NCI-H1105 (cell line): ENCODE results near the gene ACYP1.

Source experiments
- DNase-seq: peaks from one replicate; lab custom pipeline; 2025; lab: John Stamatoyannopoulos, UW

Gene ACYP1

DNA sequence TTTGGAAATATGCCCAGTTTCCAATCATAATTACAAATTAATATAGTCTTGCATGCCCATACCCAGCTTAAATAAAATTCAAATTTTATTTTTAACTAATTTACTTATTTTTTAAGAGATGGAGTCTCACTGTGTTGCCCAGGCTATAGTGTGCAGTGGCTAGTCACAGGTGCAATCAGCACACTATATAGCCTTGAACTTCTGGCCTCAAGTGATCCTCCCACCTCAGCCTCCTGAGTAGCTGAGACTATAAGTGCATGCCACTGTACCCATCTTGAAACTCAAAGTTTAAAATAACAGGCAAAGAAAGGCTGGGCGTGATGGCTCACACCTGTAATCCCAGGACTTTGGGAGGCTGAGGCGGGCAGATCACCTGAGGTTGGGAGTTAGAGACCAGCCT is 22.9 kb downstream of the ACYP1 start:
- no peak for DNase-seq

DNA sequence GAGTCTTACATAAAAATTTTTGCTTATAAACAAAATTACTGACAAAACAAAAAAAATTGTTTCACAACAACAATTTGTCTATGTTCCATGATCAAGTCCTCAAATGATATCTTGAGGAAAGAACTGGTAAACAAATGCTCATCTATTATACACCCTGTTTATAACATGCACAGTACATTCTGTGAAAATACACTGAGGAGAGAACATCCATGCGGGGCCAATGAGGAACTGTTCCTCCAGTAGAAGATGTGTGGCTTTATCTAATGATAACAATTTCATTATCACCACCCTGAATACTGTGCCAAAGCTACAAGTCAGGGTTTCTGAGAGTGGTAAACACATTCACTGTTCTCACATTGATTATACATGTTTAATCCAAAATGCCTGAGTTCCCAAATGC is 23.3 kb downstream of the ACYP1 start:
- no peak for DNase-seq

DNA sequence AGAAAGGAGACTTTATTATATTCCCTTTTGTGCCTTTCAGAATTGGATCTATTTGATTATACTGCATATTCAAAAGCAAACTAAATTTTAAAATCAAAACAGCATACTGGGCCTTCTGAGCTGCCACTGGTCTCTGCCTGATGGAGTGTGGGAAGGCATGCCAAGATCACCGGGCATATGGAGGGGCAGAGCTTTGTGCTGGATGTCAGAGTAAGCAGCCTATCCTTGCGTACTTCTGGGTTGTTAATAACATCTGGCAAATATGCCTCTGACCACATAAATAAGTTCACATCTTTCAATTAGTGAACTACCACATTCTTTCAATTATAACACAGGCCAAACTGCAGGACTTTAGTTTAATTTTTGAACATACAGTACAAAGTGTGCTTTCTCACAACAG is 30.9 kb downstream of the ACYP1 start:
- DNase-seq: no peak

DNA sequence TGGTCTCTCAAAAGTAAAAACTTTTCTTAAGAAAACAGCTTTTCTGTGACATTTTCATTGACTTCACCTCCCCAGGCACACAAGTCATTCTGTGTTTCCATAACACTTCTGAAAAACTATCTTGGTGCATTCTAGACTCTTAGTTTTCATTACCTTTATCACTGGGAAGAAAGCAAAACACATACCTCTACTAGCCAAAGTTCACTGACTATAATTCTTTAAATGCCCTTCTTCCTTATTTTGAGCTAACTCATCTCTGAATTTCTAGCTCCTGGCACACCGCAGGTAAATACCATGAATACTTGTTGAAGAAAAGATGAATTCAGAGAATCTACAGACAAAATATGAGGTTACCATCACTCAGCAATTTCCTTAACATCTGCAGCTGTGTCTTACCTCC is 33.7 kb downstream of the ACYP1 start:
- DNase-seq: no peak

DNA sequence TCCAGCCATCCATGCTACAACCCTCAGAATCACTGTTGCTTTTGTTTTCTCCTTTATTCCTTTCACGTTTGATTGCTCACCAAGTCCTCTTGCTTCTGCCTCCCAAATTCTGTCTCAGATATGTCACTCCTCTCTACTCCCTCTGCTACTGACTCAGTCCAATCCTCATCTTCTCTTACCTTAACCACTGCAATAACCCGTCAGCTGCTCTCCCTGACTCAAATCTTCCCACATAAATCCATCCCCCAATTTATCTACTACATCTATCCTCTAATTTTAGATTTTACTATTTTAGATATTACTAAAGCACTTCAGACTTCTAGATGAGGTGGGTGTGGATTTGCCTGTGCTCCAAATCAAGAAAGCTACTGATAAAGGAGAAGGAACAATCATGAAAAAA is 37.9 kb downstream of the ACYP1 start:
- no peak for DNase-seq

DNA sequence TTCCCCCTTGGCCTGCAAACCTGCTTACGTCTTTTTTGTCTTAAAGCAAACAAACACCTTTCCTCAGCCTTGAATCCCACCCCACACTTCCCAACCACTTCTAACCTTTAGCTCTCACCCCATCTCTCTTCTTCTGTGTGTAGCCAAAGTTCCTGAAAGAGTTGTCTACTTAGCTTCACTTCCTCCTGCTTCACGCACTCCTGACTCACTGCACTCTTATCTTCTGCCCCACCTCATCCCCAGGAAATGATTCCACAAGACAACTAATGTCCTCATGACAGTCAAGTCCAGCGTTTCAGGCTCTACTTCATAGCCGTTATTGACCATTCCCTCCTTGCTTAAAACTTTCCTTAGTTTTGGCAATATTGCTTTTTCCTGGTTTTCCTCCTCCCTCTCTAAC is 38.7 kb downstream of the ACYP1 start:
- DNase-seq: no peak

DNA sequence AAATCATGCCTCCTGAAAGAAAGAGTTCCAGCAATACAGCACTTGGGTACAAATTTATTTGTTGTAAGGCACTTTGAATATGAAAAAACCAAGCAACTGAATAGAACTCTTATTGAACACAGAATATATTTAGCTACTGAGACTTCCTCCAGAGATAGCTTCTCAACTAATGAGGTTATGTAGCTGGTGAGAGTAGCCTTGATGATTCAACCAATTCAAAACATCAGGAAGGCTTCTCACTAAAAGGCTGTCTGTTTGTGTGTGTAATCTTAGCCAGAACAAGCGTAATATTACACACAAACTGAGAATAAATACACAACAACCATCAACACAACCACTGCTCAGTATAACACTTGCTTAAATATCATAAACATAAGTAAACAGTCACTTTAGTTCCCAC is 40.7 kb downstream of the ACYP1 start:
- no peak for DNase-seq

DNA sequence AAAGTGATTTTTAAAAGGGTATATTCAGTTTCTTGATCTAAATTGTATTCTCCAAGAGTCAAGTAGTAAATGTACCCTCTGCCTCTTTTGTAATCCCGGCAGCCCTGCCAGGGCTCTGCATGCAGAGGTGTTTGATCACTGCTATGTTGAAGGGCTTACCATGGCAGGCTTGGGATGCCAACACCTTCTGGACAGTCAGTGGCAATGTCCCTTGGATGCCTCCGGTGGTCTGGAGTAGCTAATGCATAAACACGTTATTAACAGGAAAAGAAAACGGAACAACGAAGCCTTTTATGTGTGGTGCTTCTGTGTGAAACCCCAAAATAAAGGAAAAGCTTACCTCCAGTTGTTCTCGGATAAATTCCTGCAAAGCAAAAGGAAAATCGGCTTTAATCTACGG is 41.2 kb downstream of the ACYP1 start:
- DNase-seq: no peak

DNA sequence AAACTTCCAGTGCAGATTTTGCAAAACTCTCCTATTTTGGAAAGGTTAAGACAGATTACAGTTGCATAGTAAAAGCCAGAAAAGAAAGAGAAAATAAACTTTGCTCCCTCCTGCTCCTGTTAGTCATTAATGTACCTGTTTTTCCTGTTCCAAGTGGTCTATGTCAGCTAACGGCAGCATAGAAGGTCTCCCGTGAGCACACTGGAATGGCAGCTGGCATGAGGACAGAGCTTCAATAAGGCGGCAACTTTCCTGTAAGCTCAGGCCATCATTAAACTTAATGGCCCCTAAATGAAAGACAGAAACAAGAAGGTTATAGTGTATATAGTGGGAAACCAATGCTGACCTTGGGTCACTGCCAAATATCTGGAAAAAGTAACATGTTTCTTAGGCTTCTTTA is 45.1 kb downstream of the ACYP1 start:
- DNase-seq: no peak

DNA sequence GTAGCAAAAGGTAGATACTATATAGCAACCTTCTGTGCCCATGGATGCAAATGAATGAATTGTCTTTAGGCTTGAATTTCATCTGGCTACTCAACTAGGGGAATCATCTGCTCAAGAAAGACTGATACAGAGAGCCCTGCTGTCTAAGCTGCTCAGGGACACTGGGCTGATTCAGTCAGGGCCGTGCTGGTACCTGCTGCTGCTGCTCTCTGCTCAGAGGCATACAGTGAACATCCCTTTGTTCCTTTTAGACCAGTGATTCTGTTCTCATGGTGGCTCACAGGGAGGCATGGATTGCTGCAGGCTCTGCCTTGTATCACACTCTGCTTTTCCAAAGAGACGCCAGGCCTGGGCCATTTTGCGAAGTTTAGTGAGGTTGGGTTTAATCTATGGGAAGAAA is 47.0 kb downstream of the ACYP1 start:
- no peak for DNase-seq

DNA sequence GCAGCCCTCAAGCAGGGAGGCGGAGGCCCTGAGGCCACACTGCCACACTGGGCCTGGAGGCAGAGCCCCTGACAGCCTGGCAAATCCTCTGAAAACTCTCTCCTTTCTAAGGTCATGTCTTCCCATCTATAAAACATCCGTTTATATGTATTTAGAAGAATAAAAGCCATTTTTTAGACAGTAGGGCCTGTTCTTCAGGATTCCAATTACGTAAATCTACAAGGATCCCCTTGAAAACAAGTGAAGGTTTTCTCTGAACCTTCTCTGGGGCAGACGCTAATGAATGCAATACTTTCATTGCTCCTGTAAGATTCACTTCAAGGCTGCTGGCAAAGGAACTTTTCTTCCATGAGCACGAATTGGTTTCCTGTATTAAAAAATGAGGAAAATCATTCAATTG is 48.3 kb downstream of the ACYP1 start:
- DNase-seq: no peak

DNA sequence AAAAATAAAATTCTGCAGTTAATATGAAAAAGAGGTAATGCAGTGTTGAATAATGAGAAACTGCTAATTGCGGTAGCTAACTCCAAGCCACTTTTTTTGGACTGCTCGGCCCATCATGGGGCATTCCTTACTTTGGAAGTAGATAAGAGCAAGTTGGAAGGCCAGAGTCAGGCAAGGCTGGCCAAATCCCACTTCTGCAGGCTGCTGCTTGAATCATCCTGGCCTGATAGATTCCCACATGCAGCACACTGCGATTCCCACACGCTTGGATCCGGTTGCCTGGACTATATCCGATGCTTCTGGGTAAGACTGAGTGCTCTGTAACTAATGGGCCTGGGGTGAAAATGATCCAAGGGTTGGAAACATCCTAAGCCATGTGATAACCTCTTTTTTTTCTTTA is 50.5 kb downstream of the ACYP1 start:
- DNase-seq: no peak

DNA sequence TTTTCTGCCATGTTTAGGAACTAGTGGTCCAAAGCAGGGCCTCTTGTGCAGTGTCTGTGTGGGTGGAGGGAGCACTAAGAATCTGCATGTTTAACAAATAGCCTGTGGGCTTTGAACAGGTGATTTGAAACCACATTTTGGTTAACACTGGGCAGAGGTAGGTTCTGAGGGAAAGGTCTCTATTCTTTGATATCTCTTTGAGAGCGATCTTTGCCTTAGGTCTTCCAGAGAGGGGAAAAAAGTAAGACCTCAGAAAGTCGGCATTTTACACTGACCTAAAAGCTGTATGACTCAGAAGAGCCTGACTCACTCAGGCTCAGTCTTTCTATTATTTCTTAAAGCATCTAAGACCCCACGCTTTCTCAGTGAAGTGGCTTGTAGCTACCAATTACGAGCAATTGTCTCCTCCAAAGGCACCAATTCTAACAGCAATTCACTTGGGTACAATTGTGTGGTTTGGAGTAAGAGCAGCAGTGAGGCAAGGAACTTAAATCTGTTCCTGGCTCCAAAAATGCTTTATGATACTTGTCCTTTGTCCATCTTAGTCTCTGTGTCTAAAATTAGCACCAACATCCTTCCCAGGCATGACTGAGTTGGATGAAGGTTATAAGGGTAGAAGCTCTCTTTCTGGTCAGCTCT is 52.3 kb downstream of the ACYP1 start:
- DNase-seq: no peak

DNA sequence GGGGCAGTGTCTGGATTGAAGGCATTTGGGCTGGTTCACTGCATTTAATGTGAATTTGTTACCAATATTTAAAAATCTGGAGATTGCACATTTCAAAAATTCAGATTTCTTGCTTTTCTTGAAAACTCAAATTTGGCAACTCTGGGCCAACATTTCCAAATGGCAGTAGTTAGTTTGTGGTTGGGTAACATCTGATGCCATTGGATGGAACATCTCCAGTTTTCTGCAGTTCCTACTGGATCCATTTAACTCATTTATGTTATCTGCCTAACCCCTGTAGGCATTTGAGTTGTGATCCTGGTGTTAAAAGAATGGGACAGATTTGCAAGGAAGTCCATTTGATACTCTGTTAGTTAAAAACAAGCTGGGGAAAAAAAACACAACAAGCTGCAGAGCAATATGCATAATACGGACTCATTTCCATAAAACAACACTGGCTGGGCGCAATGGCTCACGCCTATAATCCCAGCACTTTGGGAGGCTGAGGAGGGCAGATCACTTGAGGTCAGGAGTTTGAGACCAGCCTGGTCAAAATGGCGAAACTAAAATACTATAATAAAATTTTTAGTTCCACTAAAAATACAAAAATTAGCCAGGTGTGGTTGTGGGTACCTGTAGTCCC is 53.2 kb downstream of the ACYP1 start:
- no peak for DNase-seq

DNA sequence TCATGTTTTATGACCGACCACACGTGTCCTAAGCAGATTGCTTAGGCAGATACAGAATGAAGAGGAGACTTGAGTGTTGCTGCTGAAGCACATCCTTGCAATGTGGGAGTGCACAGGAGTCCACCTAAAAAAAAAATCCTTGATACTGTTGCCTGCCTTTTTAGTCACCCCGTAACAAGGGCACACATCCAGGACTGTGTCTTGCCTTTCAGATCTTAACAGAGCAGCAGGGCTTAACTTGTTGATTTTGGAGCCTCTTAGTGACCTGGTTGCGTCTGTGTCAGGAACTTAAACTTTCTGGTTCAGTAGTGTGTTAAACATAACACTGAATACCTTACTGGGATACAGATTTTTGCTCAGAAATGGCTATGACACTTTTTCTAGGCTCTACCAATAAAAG is 54.6 kb downstream of the ACYP1 start:
- no peak for DNase-seq

DNA sequence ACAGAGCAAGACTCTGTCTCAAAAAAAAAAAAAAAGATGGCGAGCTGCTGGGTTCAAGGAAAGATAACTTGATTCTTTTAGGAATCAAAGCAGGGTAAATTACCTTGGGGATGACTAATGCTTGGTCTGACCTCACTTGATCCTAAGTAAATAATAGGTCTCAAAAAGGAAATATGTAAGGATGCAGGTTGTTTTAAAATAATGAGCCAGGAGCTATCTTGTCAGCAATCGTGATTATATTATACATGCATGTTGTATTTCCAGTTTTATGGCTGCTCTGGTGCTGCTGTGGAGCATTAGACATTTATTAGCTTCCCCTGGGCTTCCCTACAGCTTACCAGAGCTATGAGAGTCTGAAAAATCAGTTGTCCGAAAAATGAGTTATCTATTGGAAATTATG is 58.5 kb downstream of the ACYP1 start:
- DNase-seq: no peak

DNA sequence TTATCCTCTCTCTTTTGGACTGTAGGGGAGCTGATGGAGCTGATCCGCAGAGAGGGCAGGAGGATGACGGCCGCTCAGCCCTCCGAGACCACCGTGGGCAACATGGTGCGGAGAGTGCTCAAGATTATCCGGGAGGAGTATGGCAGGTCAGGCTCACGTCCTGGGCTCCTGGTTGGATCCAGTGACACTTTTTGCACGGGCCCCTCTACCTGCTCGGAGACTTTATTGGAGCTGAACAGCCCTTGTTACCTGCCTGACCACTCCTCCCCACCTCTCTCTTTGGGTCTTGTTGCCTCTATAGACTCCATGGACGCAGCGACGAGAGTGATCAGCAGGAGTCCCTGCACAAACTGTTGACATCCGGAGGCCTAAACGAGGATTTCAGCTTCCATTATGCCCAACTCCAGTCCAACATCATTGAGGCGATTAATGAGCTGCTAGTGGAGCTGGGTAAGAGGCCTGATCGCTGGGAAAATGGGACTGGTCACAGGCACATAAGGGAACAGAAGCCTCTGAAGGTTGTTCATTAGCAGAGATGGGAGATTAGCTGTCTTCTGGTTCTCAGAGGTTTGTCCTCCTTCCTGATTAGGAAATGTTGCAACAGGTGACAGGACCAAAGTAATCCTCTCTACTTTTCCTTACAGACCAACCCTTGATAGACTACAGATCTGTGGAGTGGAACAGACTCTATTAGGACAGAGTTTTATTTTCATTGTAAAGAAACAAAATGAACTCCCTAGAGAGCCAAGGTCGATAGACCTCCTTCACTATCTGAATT is 60.4 kb downstream of the ACYP1 start:
- DNase-seq: no peak
